ENCODE measurements around the gene PLXNA4. TPM values are rescaled to one million over a fixed set of nuclear protein-coding genes. Genes with fewer than 3 reads are reported as not detected.

Gene PLXNA4
- total RNA-seq, 2 donors from 2014 or later, result 1.4 to 2.3 TPM

DNA sequence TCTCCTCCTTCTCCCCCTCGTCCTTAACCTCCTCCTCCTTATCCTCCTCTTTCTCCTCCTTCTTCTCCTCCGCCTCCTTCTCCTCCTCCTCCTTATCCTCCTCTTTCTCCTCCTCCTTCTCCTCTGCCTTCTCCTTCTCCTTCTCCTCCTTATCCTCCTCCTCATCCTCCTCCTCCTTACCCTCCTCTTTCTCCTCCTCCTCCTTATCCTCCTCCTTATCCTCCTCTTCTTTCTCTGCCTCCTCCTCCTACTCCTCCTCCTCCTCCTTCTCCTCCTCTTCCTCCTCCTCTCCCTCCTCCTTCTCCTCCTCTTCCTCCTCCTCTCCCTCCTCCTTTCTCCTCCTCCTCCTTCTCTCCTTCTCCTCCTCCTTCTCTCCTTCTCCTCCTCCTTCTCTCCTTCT, 14.5 kb downstream of the PLXNA4 start:
- H3K4me1 Mint-ChIP-seq, result peaks cover 4% of the 10 kb centered on the region
- H3K36me3 Mint-ChIP-seq (ENCODE audit: low read depth), result no peaks in the 10 kb centered on the region
- H3K4me3 Mint-ChIP-seq, result no peak overlapping the region
- H3K27ac Mint-ChIP-seq, result no peak overlapping the region
- H3K27me3 Mint-ChIP-seq, result peaks cover 20% of the 10 kb centered on the region
- ATAC-seq (replicated peaks), result no peak
- no peaks in the 10 kb centered on the region for H3K9me3 Mint-ChIP-seq

DNA sequence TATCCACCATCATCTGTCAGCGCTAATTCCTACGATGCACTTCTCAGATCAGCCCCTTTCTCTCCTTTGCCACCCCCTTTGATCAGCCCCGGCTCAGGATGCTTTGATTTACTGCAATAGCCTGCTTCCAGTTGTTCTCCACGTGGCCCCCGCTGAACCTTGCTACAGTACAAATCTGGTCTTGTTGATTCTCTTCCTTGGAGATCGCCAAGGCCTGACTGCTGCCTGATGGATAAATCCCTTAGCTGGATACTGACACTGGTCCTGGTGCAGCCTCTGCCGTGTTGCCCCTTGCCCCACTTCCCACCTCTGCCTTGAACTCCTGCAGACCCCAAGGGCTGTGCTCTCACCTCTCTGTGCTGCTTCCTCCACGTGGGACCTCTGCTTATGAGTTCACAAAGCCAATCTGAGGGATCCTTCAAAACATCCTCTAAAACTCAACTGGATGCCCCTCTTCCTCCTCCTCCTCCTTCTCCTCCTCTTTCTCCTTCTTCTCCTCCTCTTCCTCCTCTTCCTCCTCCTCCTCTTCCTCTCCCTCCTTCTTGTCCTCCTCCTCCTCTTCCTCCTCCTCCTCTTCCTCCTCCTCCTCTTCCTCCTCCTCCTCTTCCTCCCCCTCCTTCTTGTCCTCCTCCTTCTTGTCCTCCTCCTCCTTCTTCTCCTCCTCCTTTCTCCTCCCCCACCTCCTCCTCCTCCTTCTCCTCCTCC, 15.3 kb downstream of the PLXNA4 start:
- Mint-ChIP-seq H3K9me3 (no peaks in the 10 kb centered on the region), H3K27ac (no peak overlapping the region), H3K27me3 (peaks cover 13% of the 10 kb centered on the region), H3K4me1 (peaks cover 4% of the 10 kb centered on the region), H3K36me3 (ENCODE audit: low read depth) (no peaks in the 10 kb centered on the region), H3K4me3 (no peak overlapping the region)
- no peak for ATAC-seq (replicated peaks)

DNA sequence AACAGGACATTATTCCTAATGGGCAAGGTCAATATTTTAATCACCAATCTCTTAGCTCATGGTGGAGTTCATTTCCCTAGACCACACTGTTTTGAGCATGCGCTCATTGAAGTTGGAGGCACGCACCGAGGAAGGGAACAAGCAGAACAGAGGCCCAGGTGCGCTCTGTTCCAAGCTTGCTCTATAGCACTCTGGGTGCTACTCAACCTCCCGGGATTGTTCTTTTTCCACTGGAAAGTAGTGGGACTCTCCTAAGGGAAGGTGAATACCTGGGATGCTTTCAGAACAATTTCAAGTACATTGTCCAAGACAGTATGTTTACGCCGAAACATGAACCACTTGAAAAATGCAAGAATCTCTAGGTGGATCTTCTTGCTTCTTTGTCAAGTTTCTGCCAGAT, 16.2 kb downstream of the PLXNA4 start:
- Mint-ChIP-seq H3K27ac (no peak overlapping the region), H3K4me3 (no peak overlapping the region), H3K27me3 (peaks cover 13% of the 10 kb centered on the region), H3K36me3 (ENCODE audit: low read depth) (no peaks in the 10 kb centered on the region), H3K9me3 (no peaks in the 10 kb centered on the region), H3K4me1 (peaks cover 4% of the 10 kb centered on the region)
- no peak for ATAC-seq (replicated peaks)

DNA sequence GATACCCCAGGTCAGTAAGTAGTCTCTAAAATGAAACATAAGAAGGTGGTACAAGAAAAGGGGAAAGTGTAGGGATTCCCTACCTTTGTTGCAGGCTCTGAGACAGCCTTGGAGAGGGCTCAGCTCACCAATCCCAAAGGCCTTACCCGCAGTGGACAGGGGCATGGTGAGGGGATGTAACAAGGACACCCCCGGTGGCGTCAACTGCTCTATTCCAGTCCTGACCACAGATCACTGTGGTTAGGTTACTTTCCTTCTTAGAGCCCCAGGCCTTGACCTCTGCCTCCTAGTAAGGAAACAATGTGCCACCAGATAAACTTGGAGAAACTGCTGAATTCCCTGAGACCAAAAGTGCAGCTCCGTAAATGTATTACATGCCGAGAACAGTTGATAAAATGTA, 17.5 kb downstream of the PLXNA4 start:
- Mint-ChIP-seq H3K27me3 (peaks cover 3% of the 10 kb centered on the region), H3K4me3 (no peak overlapping the region), H3K4me1 (peaks cover 4% of the 10 kb centered on the region), H3K9me3 (no peaks in the 10 kb centered on the region), H3K36me3 (ENCODE audit: low read depth) (no peaks in the 10 kb centered on the region), H3K27ac (no peak overlapping the region)
- ATAC-seq (replicated peaks), result no peak

DNA sequence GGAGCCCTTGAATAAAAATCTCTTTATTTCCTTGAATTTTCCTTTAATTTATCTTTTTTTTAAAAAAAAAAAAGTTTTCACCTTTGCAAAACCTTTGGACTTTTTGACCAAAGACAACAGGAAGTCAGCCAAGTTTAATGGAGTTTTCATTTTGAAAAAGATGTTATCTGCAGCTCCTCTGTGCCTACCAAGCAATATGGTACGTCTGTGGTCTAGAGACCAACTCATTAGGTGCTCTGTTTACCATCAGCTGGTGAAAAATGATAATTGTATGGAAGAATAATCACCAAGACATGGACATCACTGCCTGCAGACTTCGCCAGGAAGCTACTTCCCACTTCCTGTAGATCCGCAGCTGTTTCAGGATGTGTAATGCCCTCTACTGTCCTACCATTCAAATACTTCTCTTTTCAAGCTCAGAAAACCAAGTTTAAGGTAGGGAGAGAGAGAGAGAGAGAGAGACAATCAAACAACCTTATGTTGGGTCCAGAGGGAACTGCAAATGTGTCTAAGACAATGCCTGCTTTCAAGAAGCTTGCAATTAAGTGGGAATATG, 18.7 kb downstream of the PLXNA4 start:
- peak; percentile 38 for ATAC-seq (replicated peaks)
- Mint-ChIP-seq H3K4me3 (peak overlapping the region; percentile 24), H3K27ac (no peak overlapping the region), H3K27me3 (peaks cover 3% of the 10 kb centered on the region), H3K4me1 (peaks cover 4% of the 10 kb centered on the region), H3K36me3 (ENCODE audit: low read depth) (no peaks in the 10 kb centered on the region), H3K9me3 (no peaks in the 10 kb centered on the region)

DNA sequence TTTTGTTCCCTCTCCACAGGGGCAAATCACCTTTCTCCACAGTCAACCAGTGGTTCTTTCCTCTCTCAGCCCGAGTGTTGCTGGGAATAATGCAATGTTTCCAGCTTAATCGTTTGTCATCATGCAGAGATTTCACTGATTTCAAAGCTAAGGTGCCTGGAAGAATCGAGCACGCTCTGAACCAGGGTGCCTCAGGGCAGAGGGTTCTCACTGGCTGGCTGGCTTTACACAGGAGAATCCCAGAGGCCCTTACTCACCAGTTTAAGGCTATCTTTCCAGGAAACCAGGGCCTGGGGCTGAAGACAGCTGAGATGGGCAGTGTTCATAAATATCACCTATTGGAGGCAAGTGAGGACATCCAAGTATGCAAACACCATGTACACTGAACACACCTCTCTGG, 21.8 kb downstream of the PLXNA4 start:
- peaks cover 10% of the 10 kb centered on the region for H3K27me3 Mint-ChIP-seq
- H3K36me3 Mint-ChIP-seq (ENCODE audit: low read depth), result peaks cover 12% of the 10 kb centered on the region
- no peak for ATAC-seq (replicated peaks)
- H3K4me1 Mint-ChIP-seq, result peaks cover 4% of the 10 kb centered on the region
- H3K4me3 Mint-ChIP-seq, result no peak overlapping the region
- peaks cover 11% of the 10 kb centered on the region for H3K9me3 Mint-ChIP-seq
- H3K27ac Mint-ChIP-seq, result no peak overlapping the region

DNA sequence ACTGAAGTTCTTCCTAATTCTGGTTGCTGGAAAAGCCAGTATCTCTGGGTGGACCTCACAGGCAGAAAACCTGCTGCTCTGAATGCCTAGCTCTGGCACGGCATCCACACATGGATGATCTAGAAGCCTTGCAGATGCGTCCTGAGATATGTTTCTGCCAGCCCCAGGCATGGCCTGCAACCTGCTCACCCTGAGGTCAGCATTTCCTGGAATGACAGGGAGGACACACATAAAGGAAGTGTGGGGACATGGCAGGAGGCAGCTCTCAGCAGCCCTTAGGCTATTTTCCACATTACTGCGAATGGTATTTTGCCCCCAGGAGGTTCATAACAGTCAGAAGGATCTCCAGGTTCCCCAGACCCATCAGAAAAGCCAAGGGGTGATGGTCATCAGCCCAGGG, 23.2 kb downstream of the PLXNA4 start:
- H3K36me3 Mint-ChIP-seq (ENCODE audit: low read depth), result peaks cover 12% of the 10 kb centered on the region
- H3K27ac Mint-ChIP-seq, result no peak overlapping the region
- peaks cover 11% of the 10 kb centered on the region for H3K9me3 Mint-ChIP-seq
- H3K4me1 Mint-ChIP-seq, result peaks cover 4% of the 10 kb centered on the region
- ATAC-seq (replicated peaks), result no peak
- no peak overlapping the region for H3K4me3 Mint-ChIP-seq
- H3K27me3 Mint-ChIP-seq, result peaks cover 10% of the 10 kb centered on the region

DNA sequence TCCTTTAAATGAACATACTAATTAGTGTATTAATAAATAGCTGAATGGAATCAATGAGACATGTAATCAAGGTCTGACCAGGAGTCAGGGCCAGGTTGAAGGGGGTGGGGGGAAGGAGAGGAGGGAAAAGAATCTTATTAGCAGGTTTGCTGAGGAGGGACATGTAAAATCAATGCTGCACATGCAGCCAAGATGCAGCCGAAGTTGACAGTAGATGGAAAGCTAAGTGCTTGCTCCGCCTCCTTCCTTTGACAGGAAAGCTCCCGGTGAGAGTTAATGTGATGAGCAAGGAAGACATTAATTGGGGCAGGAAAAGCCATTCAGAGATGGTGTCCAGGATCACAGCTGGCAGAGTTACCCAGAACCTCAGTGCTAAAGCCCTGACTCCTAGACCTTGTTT, 24.4 kb downstream of the PLXNA4 start:
- Mint-ChIP-seq H3K27ac (no peak overlapping the region), H3K36me3 (ENCODE audit: low read depth) (peaks cover 12% of the 10 kb centered on the region), H3K27me3 (peaks cover 14% of the 10 kb centered on the region), H3K4me3 (no peak overlapping the region), H3K9me3 (peaks cover 11% of the 10 kb centered on the region), H3K4me1 (no peaks in the 10 kb centered on the region)
- ATAC-seq (replicated peaks), result no peak

DNA sequence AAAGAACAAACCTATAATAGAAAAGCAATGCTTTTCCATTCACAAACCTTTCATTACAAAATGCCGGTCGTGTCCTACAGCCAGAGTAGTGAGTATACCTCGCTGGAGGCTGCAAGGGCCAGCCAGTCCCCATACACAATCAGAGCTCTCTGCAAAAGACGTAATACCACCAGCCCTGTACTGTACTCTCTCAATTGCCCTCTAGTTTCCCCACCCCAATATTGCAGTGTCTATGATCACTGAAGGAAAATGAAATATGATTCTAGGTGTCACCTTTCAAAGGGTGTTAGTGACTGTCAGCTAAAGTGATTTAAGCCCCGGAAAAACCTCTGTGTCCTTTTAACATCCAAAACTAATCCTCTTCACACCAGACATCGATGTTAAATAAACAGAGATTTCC, 24.8 kb downstream of the PLXNA4 start:
- Mint-ChIP-seq H3K4me1 (no peaks in the 10 kb centered on the region), H3K36me3 (ENCODE audit: low read depth) (peaks cover 12% of the 10 kb centered on the region), H3K27ac (no peak overlapping the region), H3K9me3 (peaks cover 11% of the 10 kb centered on the region), H3K27me3 (peaks cover 14% of the 10 kb centered on the region), H3K4me3 (no peak overlapping the region)
- no peak for ATAC-seq (replicated peaks)

DNA sequence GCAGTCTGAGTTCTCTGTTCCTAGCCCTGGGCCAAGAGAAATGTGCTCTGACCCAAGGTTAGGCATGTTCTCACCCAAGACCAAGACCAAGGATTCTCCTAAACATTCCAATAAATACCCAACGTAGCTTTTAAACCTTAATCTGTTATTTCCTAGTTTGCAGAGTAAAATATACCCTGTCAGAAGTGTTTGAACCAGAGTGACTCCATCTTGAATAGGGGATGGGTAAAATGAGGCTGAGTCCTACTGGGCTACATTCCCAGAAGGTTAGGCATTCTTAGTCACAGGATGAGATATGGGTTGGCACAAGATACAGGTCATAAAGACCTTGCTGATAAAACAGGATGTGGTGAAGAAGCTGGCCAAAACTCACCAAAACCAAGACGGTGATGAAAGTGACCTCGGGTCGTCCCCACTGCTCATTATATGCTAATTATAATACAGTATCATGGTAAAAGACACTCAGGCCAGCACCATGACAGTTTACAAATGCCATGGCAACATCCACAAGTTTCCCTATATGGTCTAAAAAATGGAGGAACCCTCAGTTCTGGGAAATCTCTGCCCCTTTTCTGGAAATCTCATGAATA, 27.7 kb downstream of the PLXNA4 start:
- H3K4me3 Mint-ChIP-seq, result no peak overlapping the region
- peaks cover 15% of the 10 kb centered on the region for H3K9me3 Mint-ChIP-seq
- peak overlapping the region; percentile 50 for H3K27ac Mint-ChIP-seq
- ATAC-seq (replicated peaks), result peak; percentile 88
- no peaks in the 10 kb centered on the region for H3K4me1 Mint-ChIP-seq
- H3K36me3 Mint-ChIP-seq (ENCODE audit: low read depth), result peaks cover 12% of the 10 kb centered on the region
- peaks cover 17% of the 10 kb centered on the region for H3K27me3 Mint-ChIP-seq

DNA sequence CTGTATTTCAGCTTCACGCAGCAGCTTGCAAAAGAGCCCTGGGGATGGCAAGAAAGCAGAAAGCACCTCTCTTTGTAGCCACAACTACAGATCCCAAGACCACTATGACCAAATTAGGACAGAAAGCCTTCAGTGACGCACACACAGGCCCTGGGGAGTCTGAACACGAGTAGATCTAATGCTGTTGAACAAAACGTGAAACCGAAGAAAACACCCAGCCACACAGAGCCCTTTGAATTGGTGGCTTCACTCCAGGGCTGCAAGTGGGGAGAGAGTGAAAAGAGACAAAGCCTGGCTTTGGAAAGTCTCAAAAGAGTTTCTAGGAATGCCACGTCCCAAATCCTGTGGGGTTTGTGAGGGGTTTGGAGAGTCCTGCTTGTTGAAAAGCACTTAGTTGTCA, 28.4 kb downstream of the PLXNA4 start:
- no peaks in the 10 kb centered on the region for H3K4me1 Mint-ChIP-seq
- no peak overlapping the region for H3K4me3 Mint-ChIP-seq
- peaks cover 12% of the 10 kb centered on the region for H3K36me3 Mint-ChIP-seq (ENCODE audit: low read depth)
- ATAC-seq (replicated peaks), result no peak
- H3K9me3 Mint-ChIP-seq, result peaks cover 16% of the 10 kb centered on the region
- peak overlapping the region; percentile 50 for H3K27ac Mint-ChIP-seq
- H3K27me3 Mint-ChIP-seq, result peaks cover 18% of the 10 kb centered on the region

DNA sequence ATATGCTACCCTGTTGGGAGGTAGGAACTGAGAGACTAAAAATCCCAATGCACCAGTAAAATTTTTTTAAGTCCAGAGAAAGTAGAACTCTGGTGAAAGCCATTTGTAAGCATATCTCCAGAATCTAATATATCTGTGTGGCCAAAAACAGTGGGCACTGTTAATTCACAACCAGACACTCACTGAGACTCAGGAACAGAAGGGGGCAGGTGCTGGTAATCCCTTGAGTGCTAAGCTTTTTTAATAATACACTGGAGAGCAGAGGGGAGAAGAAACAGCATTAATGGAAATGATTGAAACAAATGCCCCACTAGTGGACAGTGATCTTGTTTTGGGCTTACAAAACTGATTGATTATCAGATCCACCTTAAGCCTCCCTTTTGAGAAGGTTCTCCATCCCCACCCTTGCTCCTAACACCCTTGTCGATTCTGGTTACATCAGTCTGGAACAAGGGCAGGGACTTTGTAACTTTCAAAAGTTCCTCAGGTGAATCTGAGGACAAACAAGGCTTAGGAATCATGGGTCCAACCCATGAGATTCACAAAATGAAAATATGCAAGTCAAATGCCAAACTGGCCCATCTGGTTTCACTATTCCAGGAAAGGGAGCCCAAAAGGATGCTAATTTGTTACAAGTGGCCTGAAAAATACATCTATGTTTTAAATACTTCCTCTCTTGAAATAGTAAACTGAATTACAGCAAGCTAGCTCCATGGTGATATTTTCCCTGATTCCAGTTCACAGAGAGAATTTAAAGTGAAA, 29.7 kb downstream of the PLXNA4 start:
- no peak for ATAC-seq (replicated peaks)
- Mint-ChIP-seq H3K27ac (no peak overlapping the region), H3K4me3 (no peak overlapping the region), H3K4me1 (no peaks in the 10 kb centered on the region), H3K27me3 (peaks cover 18% of the 10 kb centered on the region), H3K9me3 (peaks cover 16% of the 10 kb centered on the region), H3K36me3 (ENCODE audit: low read depth) (peaks cover 11% of the 10 kb centered on the region)

DNA sequence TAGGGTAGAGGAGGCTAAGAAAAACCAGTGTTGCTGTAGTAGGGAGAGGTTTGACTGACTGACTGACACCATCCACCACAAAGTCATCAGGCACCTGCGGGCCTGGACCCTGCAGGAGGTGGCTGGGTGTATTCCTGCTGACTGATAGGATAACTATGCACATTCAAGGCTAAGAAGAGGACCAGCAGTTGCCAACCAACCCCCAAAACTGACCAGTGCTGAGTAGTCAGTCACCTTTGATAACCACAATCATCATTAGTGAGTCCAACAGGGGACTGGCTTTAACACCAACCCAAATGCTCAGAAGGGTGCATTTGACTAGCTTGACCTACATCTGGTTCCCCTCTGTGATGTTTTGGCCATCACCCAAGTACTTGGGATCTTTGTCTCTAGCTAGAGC, 30.5 kb downstream of the PLXNA4 start:
- H3K27me3 Mint-ChIP-seq, result peaks cover 10% of the 10 kb centered on the region
- no peak overlapping the region for H3K4me3 Mint-ChIP-seq
- no peak overlapping the region for H3K27ac Mint-ChIP-seq
- peaks cover 8% of the 10 kb centered on the region for H3K9me3 Mint-ChIP-seq
- peaks cover 3% of the 10 kb centered on the region for H3K36me3 Mint-ChIP-seq (ENCODE audit: low read depth)
- ATAC-seq (replicated peaks), result no peak
- no peaks in the 10 kb centered on the region for H3K4me1 Mint-ChIP-seq

DNA sequence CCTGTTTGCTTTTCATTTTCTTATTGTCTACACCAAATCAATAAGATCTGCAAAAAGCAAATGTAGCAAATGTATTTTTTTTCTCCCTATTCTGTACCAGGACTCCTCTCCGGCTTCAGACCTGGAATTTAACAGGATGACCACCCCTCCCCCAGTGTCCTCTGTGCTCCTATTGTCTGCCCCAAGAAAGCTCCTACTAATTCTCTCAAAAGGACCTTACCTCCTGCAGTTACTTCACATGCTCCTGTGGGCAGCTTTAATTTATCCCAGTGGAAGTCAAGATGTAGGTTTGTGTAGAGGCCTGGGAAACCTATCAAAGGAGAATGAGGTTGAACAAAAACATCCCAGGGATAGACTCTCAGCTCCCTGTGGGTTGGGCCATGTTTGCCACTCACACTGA, 31.3 kb downstream of the PLXNA4 start:
- H3K27ac Mint-ChIP-seq, result no peak overlapping the region
- peaks cover 5% of the 10 kb centered on the region for H3K9me3 Mint-ChIP-seq
- peaks cover 8% of the 10 kb centered on the region for H3K27me3 Mint-ChIP-seq

DNA sequence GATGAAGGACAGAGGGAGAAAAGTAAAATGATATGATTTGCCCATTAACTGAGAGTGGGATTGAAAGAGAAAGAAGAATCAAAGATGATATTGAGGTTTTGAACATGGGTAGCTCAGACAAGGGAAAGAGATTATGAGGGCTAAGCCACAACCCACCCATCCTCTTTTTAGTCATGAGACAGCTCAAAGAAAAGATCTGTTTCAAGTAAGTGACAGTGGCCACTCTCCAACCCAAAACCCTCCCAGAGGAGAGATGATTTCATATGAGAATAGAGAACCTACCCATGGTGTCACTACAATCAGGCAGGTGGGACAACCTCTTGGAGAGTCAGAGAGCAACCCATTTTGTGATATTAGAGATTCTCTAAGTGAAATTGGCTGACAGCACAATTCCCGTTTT, 32.2 kb downstream of the PLXNA4 start:
- Mint-ChIP-seq H3K36me3 (ENCODE audit: low read depth) (no peaks in the 10 kb centered on the region), H3K4me1 (no peaks in the 10 kb centered on the region)
- ATAC-seq (replicated peaks), result peak; percentile 65

More for the DNA sequence above, 31.3 kb downstream of the PLXNA4 start:
- ATAC-seq (replicated peaks), result no peak
- H3K36me3 Mint-ChIP-seq (ENCODE audit: low read depth), result no peaks in the 10 kb centered on the region
- H3K4me3 Mint-ChIP-seq, result no peak overlapping the region
- no peaks in the 10 kb centered on the region for H3K4me1 Mint-ChIP-seq

More for the DNA sequence above, 32.2 kb downstream of the PLXNA4 start:
- peak overlapping the region; percentile 26 for H3K27ac Mint-ChIP-seq
- H3K9me3 Mint-ChIP-seq, result peaks cover 5% of the 10 kb centered on the region
- H3K27me3 Mint-ChIP-seq, result peaks cover 8% of the 10 kb centered on the region
- no peak overlapping the region for H3K4me3 Mint-ChIP-seq

All from activated T-helper 17 cell treated with anti-CD3 and anti-CD28 coated beads, Interleukin-2, amount 50 U/mL, for 72 hours (primary cell).